ENCODE results near the gene HLA-DQA1. TPM values are rescaled to one million over a fixed set of nuclear protein-coding genes. Genes with fewer than 3 reads are reported as not detected.

The HLA-DQA1 gene
- polyA plus RNA-seq, 1 experiment = not detected

GRCh38 chr6:32662099-32662498 lies 24.9 kb downstream of the HLA-DQA1 start:
- TF ChIP-seq CTCF (IDR thresholded peaks at IDR 0.05; ENCODE audit: low read depth, low read length) = no peak
- no peaks in the 10 kb centered on the region for H3K27me3 ChIP-seq (ENCODE audit: control insufficient read depth, insufficient read depth, low read length)
- no peaks in the 10 kb centered on the region for H3K9me3 ChIP-seq (ENCODE audit: control insufficient read depth, insufficient read depth, low read length)
- ChIA-PET POLR2A (no interaction called here), CTCF (no interaction called here)
- DNase-seq (ENCODE audit: low read depth, low spot score) = no peak
- no peak overlapping the region for H3K4me3 ChIP-seq (ENCODE audit: low read depth, low read length)
- H3K27ac ChIP-seq (ENCODE audit: low read depth, low read length) = no peak overlapping the region

GRCh38 chr6:32662836-32663235 lies 25.6 kb downstream of the HLA-DQA1 start:
- no peak overlapping the region for H3K4me3 ChIP-seq (ENCODE audit: low read depth, low read length)
- H3K9me3 ChIP-seq (ENCODE audit: control insufficient read depth, insufficient read depth, low read length) = no peaks in the 10 kb centered on the region
- ChIA-PET POLR2A (no interaction called here), CTCF (no interaction called here)
- no peak for DNase-seq (ENCODE audit: low read depth, low spot score)
- no peaks in the 10 kb centered on the region for H3K27me3 ChIP-seq (ENCODE audit: control insufficient read depth, insufficient read depth, low read length)
- no peak for TF ChIP-seq CTCF (IDR thresholded peaks at IDR 0.05; ENCODE audit: low read depth, low read length)
- no peak overlapping the region for H3K27ac ChIP-seq (ENCODE audit: low read depth, low read length)

- DNase-seq (ENCODE audit: low read depth, low spot score) = no peak
- TF ChIP-seq CTCF (IDR thresholded peaks at IDR 0.05; ENCODE audit: low read depth, low read length) = no peak
- no peak overlapping the region for H3K4me3 ChIP-seq (ENCODE audit: low read depth, low read length)
- no peaks in the 10 kb centered on the region for H3K27me3 ChIP-seq (ENCODE audit: control insufficient read depth, insufficient read depth, low read length)
- H3K27ac ChIP-seq (ENCODE audit: low read depth, low read length) = no peak overlapping the region
- ChIA-PET POLR2A (no interaction called here), CTCF (no interaction called here)
- H3K9me3 ChIP-seq (ENCODE audit: control insufficient read depth, insufficient read depth, low read length) = no peaks in the 10 kb centered on the region
These were observed 27.1 kb downstream of the HLA-DQA1 start for GRCh38 chr6:32664354-32664753.

- no peaks in the 10 kb centered on the region for H3K27me3 ChIP-seq (ENCODE audit: control insufficient read depth, insufficient read depth, low read length)
- CTCF ChIA-PET = no interaction called here
- no peak for TF ChIP-seq CTCF (IDR thresholded peaks at IDR 0.05; ENCODE audit: low read depth, low read length)
These were observed 27.7 kb downstream of the HLA-DQA1 start for GRCh38 chr6:32664827-32665362.

GRCh38 chr6:32665661-32666060 lies 28.5 kb downstream of the HLA-DQA1 start:
- no peak overlapping the region for H3K4me3 ChIP-seq (ENCODE audit: low read depth, low read length)
- DNase-seq (ENCODE audit: low read depth, low spot score) = no peak
- TF ChIP-seq CTCF (IDR thresholded peaks at IDR 0.05; ENCODE audit: low read depth, low read length) = no peak
- ChIA-PET CTCF (no interaction called here), POLR2A (no interaction called here)
- no peaks in the 10 kb centered on the region for H3K9me3 ChIP-seq (ENCODE audit: control insufficient read depth, insufficient read depth, low read length)
- H3K27ac ChIP-seq (ENCODE audit: low read depth, low read length) = no peak overlapping the region
- H3K27me3 ChIP-seq (ENCODE audit: control insufficient read depth, insufficient read depth, low read length) = no peaks in the 10 kb centered on the region

More at GRCh38 chr6:32664827-32665362, 27.7 kb downstream of the HLA-DQA1 start:
- POLR2A ChIA-PET = no interaction called here
- Histone ChIP-seq H3K4me3 (ENCODE audit: low read depth, low read length) (no peak overlapping the region), H3K9me3 (ENCODE audit: control insufficient read depth, insufficient read depth, low read length) (no peaks in the 10 kb centered on the region), H3K27ac (ENCODE audit: low read depth, low read length) (no peak overlapping the region)
- no peak for DNase-seq (ENCODE audit: low read depth, low spot score)
